Renal pelvis (tissue), 4 donors: ENCODE results near the gene PLEKHG4B. TPM values are rescaled to one million over a fixed set of nuclear protein-coding genes. Genes with fewer than 3 reads are reported as not detected.
"Not testable (repeated sequence)": the region's sequence is repeated elsewhere in the genome, so short reads cannot be mapped to it uniquely, and the experiment has no call there.

ENCODE experiments used
- DNase-seq: peaks from one replicate; pipeline ENCODE4 v3.0.0-alpha.2; 2013
- polyA plus RNA-seq, 3 donors: library from polyadenylated mRNA; unstranded; fragments of 120-200 nt; gene quantifications; one replicate each; pipeline ENCODE4 v1.2.1, GENCODE V29; 2013; ENCODE audit not compliant: insufficient read length in 3 of 3

The PLEKHG4B gene
- polyA plus RNA-seq, 3 donors = 12.7 to 21.2 (median 15.9) TPM

GRCh38 chr5:200985-201384, 109.0 kb downstream of the PLEKHG4B start:
- no peak for DNase-seq

GRCh38 chr5:201672-202071, 109.7 kb downstream of the PLEKHG4B start:
- no peak for DNase-seq

- no peak for DNase-seq
Observed at GRCh38 chr5:203246-203930, 111.4 kb downstream of the PLEKHG4B start.

- no peak for DNase-seq
Observed at GRCh38 chr5:204001-204400, 112.0 kb downstream of the PLEKHG4B start.

GRCh38 chr5:204462-204861, 112.5 kb downstream of the PLEKHG4B start:
- DNase-seq = no peak

- no peak for DNase-seq
Observed at GRCh38 chr5:204966-205670, 113.2 kb downstream of the PLEKHG4B start.

GRCh38 chr5:206406-206805, 114.4 kb downstream of the PLEKHG4B start:
- no peak for DNase-seq

- DNase-seq = no peak
Observed at GRCh38 chr5:206927-207536, 115.1 kb downstream of the PLEKHG4B start.

GRCh38 chr5:207599-207998, 115.6 kb downstream of the PLEKHG4B start:
- no peak for DNase-seq

- no peak for DNase-seq
Observed at GRCh38 chr5:208449-209114, 116.6 kb downstream of the PLEKHG4B start.

GRCh38 chr5:213803-214395, 121.9 kb downstream of the PLEKHG4B start:
- DNase-seq = no peak

GRCh38 chr5:215256-215655, 123.3 kb downstream of the PLEKHG4B start:
- DNase-seq = not testable (repeated sequence)

GRCh38 chr5:216076-216475, 124.1 kb downstream of the PLEKHG4B start:
- DNase-seq = not testable (repeated sequence)

- peak; percentile 93 for DNase-seq
Observed at GRCh38 chr5:217494-218456, 125.8 kb downstream of the PLEKHG4B start, which contains the start of the genes CCDC127 and SDHA. Gene CCDC127, minus strand, starts transcription at chr5:218153. Its CDS starts 1,304 bp downstream, at chr5:216849. Gene SDHA, plus strand, starts transcription at chr5:218320. Its CDS starts 36 bp downstream, at chr5:218356.

- no peak for DNase-seq
Observed at GRCh38 chr5:218457-219291, 126.7 kb downstream of the PLEKHG4B start.

- DNase-seq = no peak
Observed at GRCh38 chr5:219460-219863, 127.5 kb downstream of the PLEKHG4B start.

GRCh38 chr5:219991-220390, 128.0 kb downstream of the PLEKHG4B start:
- no peak for DNase-seq

- DNase-seq = not testable (repeated sequence)
Observed at GRCh38 chr5:222951-223715, 131.2 kb downstream of the PLEKHG4B start.

- no peak for DNase-seq
Observed at GRCh38 chr5:223791-224190, 131.8 kb downstream of the PLEKHG4B start.
